Spleen (tissue), 11 donors: ENCODE measurements around the gene SMIM21. TPM values are rescaled to one million over a fixed set of nuclear protein-coding genes. Genes with fewer than 3 reads are reported as not detected.

Experiments
- DNase-seq: peaks from one replicate; pipeline ENCODE4 v3.0.0-alpha.2; 2020
- H3K27ac ChIP-seq, 8 donors: fragments of 200-600 bp; sonication (generic) in 7 of 8; 1 replicate in 4 of 8; 2 replicates in 4 of 8; pipeline versions ENCODE4 v1.5.0 to v1.8.0; 2016 to 2021; ENCODE audit warnings: inconsistent platforms in 4 of 8, mild to moderate bottlenecking in 4 of 8, moderate library complexity in 1 of 8
- H3K27me3 ChIP-seq, 7 donors: fragments of 200-600 bp; sonication (generic) in 6 of 7; replicated peaks in 1 of 7; 1 replicate in 4 of 7; 2 replicates in 3 of 7; pipeline versions ENCODE4 v1.5.0 to v1.8.0; 2016 to 2021; ENCODE audit warnings: inconsistent platforms in 3 of 7, mild to moderate bottlenecking in 1 of 7
- H3K36me3 ChIP-seq, 6 donors: fragments of 200-600 bp; sonication (generic) in 5 of 6; 1 replicate in 4 of 6; 2 replicates in 2 of 6; pipeline versions ENCODE4 v1.5.0 to v1.8.0; 2016 to 2021; ENCODE audit warnings: inconsistent platforms in 2 of 6
- H3K4me1 ChIP-seq, 6 donors: fragments of 200-600 bp; sonication (generic) in 5 of 6; 1 replicate in 3 of 6; 2 replicates in 3 of 6; pipeline versions ENCODE4 v1.5.0 to v1.8.0; 2016 to 2021; ENCODE audit warnings: inconsistent platforms in 3 of 6
- H3K4me3 ChIP-seq, 8 donors: fragments of 200-600 bp; sonication (generic) in 7 of 8; 1 replicate in 4 of 8; 2 replicates in 4 of 8; pipeline versions ENCODE4 v1.5.0 to v1.8.0; 2016 to 2021; ENCODE audit warnings: inconsistent platforms in 4 of 8, mild to moderate bottlenecking in 4 of 8, moderate library complexity in 2 of 8
- H3K9me3 ChIP-seq, 8 donors: fragments of 200-600 bp; sonication (generic) in 7 of 8; 1 replicate in 4 of 8; 2 replicates in 4 of 8; pipeline versions ENCODE4 v1.5.0 to v1.8.0; 2016 to 2021; ENCODE audit warnings: inconsistent platforms in 4 of 8
- POLR2A ChIP-seq, 3 donors: fragments of 450-650 bp; IDR thresholded peaks; one replicate each; pipeline ENCODE4 v1.5.1; 2017; ENCODE audit warnings: antibody characterized with exemption in 3 of 3, mild to moderate bottlenecking in 1 of 3
- POLR2AphosphoS5 ChIP-seq, 3 donors: sonication (generic); formaldehyde crosslinking; IDR thresholded peaks; one replicate each; pipeline ENCODE4 v1.5.1; 2017; ENCODE audit warnings: antibody characterized with exemption in 3 of 3
- WGBS, 5 donors: extraction: QIAGEN DNeasy Blood & Tissue Kit in 3 of 5; methylation state at CpG; one replicate each; pipeline versions ENCODE4 v1.1.5 to v1.1.7; 2013 to 2018; 5-methylcytosine and 5-hydroxymethylcytosine counted together
- intact Hi-C: fragments of 100-400 bp; cut with DNase I; formaldehyde crosslinking; loops from one replicate; pipeline ENCODE4 v1.15.0; 2023; ENCODE audit warnings: low total_unique reads
- polyA plus RNA-seq, 3 donors: library from polyadenylated mRNA; stranded (reverse); fragments of 200-250 nt; gene quantifications; one replicate each; pipeline ENCODE4 v1.2.1, GENCODE V29; 2013
- total RNA-seq, 7 donors: library from RNA; depleted of rRNA in 3 of 7; stranded (reverse); fragments of >200 nt in 3 of 7; fragmentation: NEBNext Ultra II Directional in 4 of 7; extraction: Animal tissue kit (Norgen Biotek cat#: 25700) in 4 of 7; gene quantifications; one replicate each; pipeline versions ENCODE4 v1.1.0 to v1.2.1, GENCODE V29; 2016 to 2021
- TF ChIP-seq, protein P1 (sequence below), 11 experiments: fragments of 200-600 bp in 7 of 11; fragments of 450-650 bp in 4 of 11; sonication (generic) in 4 of 11; IDR thresholded peaks in 8 of 11; conservative IDR thresholded peaks in 3 of 11; 1 replicate in 7 of 11; 2 replicates in 4 of 11; pipeline versions ENCODE4 v1.4.0 to v1.8.0; 2016 to 2021; ENCODE audit warnings: antibody characterized with exemption in 11 of 11, inconsistent platforms in 4 of 11, mild to moderate bottlenecking in 1 of 11
- donor health status: healthy with polysubstance abuse.
- donor health status: DM: no; HTN: no; CAD: no; lungs with moderate emphysema.
- donor health status: DM: no; HTN: no; CAD: no.
- donor health status: Bipolar disorder and iron deficiency.
- donor health status: healthy.
- donor health status: DM: no; HTN: no; CAD: no.
- donor health status: DM: yes; HTN: yes; CAD: no.

SMIM21 gene
- total and polyA plus RNA-seq, 10 donors: not detected

DNA sequence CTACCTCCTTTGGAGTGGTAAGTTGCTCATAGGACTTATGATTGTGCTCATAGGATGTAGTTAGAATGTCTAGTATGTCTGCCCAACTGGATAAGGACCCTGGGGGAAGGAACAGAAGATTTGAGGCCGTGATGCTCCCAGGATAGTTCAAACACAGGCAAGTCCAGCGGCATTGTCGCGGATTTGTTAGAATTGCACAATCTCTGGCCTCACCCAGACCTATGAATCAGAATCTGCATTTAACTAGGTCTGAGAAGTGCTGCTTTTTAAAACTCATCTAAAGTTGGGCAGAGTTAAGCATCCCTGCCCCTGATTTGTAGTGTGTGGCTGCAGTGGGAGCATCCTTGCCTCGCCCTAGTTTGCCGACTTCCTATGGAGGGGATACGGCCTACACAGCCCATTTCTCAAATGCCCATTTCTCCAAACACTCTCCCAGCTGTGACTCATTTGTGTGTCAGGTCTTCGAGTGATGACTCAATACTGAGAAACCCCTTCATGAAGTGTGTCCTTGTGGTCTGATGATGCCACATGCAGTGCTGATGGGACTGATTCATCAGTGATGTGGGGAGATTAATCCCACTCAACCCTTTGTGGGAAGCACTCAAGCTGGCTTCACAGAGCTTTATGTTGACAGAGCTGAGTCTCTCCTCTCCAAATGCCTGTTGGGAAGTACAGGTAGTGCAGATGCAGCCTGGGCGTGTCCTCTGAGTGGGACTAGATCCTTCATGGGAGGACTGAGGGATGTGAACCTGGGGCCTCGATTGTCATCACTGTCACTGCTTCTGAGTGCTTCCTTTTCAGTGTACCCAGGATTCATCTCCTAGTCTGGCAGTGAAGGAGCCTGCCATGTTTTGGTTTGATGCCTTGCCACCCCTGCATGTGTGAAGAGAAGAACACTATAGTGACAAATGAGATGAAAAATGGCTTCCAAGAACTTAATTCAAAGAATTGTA is 18.7 kb downstream of the SMIM21 start:
- no peaks in the 10 kb centered on the region for H3K27me3 ChIP-seq
- H3K4me1 ChIP-seq: no peaks in the 10 kb centered on the region
- no peak for TF ChIP-seq POLR2A (IDR thresholded peaks at IDR 0.05)
- no peak for DNase-seq
- intact Hi-C loops: no loop called here
- H3K36me3 ChIP-seq: no peaks in the 10 kb centered on the region
- H3K27ac ChIP-seq: no peak overlapping the region
- no peaks in the 10 kb centered on the region for H3K9me3 ChIP-seq
- no peak overlapping the region for H3K4me3 ChIP-seq
- 83 to 92% (median 90%) methylated on average over 10 of the region's 10 CpGs for WGBS, 5 donors

DNA sequence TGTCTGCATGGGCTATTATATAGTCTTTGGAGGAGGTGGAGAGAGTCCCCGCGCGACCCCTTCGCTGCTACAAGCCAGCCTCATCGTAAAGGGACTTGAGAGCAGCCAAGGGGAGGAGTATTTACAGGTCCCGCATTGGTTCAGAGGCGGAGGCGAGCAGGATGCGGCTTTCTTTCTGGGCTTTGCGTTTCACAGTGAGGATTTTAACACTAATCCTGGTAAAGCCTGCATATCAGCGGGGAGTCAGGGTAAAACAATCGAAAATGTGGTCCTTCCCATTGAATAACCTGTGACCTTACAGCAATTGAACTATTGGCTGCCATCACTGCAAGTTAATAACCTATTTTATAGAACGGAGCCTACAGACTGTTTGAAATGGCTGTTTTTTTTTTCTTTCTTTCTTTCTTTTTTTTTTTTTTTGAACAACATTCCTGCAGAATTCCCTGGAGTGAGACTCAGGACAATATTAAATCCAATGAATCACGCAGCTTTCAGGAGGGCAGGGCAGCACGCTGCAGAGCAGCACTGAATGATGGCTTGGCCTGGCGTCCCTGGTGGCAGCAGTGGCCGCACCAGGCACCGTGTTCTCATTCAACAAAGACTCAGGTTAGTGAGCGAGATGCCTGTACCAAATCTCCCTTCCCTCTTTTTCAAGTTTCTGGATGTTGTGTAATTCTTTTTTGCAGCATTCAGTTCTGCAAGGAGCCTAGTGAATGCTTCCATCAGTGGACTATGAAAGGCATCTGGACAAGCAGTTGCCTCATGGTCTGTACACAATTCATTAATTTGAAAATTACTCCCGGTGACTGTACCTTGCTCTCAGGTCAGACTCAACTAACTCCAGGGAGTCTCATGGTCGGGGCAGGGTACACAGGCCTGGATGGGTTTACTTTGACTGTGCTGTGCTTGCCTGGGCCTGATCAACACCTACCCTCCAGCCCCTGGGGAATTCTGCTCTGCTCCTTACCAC is 19.8 kb downstream of the SMIM21 start:
- no peak for DNase-seq
- intact Hi-C loops: no loop called here
- H3K27ac ChIP-seq: no peak overlapping the region
- no peak overlapping the region for H3K4me3 ChIP-seq
- TF ChIP-seq, protein P1, sequence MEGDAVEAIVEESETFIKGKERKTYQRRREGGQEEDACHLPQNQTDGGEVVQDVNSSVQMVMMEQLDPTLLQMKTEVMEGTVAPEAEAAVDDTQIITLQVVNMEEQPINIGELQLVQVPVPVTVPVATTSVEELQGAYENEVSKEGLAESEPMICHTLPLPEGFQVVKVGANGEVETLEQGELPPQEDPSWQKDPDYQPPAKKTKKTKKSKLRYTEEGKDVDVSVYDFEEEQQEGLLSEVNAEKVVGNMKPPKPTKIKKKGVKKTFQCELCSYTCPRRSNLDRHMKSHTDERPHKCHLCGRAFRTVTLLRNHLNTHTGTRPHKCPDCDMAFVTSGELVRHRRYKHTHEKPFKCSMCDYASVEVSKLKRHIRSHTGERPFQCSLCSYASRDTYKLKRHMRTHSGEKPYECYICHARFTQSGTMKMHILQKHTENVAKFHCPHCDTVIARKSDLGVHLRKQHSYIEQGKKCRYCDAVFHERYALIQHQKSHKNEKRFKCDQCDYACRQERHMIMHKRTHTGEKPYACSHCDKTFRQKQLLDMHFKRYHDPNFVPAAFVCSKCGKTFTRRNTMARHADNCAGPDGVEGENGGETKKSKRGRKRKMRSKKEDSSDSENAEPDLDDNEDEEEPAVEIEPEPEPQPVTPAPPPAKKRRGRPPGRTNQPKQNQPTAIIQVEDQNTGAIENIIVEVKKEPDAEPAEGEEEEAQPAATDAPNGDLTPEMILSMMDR (IDR thresholded peaks at IDR 0.05 in 8 of 11, conservative IDR thresholded peaks at IDR 0.05 in 3 of 11): no peak
- TF ChIP-seq POLR2A (IDR thresholded peaks at IDR 0.05): no peak
- TF ChIP-seq POLR2AphosphoS5 (IDR thresholded peaks at IDR 0.05): no peak
- H3K9me3 ChIP-seq: no peaks in the 10 kb centered on the region
- H3K4me1 ChIP-seq: no peaks in the 10 kb centered on the region
- H3K27me3 ChIP-seq: no peaks in the 10 kb centered on the region
- no peaks in the 10 kb centered on the region for H3K36me3 ChIP-seq
- WGBS, 5 donors: 82 to 89% (median 83%) methylated on average over 21 of the region's 21 CpGs

DNA sequence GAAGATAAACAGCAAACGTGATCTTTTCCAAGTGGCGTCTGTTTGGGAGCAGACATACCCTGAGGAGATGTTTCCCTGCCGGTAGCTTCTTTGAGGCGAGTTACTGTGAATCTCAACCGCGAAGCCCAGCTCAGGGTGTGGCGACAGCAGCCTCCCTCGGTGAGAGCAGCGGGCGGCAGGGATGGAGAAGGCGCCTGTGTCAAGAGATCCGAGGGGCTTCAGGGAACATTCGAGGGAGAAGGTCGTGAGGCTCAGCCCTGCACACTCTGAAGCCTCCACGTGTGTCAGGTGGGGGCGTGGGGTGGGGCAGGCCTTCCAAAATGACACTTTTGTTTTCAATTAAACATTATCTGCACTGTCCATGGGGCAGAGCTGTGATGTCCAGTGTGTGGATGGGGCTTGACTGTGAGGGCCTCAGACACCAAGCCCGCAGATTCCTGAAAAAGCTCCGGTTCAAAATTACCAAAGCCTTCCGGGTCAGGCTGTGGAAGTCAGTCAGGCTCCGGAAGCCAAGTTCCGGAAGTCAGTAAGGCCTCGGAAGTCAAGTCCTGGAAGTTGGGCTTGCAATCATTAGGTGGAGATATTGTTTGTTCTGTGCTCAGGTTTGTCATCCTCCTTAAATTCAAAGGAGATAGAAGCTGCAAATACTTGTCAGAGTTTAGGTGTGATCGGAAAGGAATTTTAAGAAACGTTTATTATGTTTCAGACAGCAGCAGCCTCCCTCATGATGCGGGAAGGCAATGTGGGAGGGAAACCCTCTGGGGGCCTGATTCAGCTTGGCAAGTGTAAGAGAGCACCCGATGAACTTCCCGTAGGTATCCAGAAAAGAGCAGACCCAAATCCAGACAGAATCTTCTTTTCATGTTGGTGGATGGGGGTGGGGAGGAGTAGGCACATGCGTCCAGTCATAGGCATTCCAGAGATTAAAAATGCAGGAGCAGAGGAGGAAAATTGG is 20.7 kb downstream of the SMIM21 start:
- no peak overlapping the region for H3K27ac ChIP-seq
- no peaks in the 10 kb centered on the region for H3K36me3 ChIP-seq
- intact Hi-C loops: no loop called here
- TF ChIP-seq, protein P1 (IDR thresholded peaks at IDR 0.05 in 8 of 11, conservative IDR thresholded peaks at IDR 0.05 in 3 of 11): no peak
- TF ChIP-seq POLR2AphosphoS5 (IDR thresholded peaks at IDR 0.05): no peak
- TF ChIP-seq POLR2A (IDR thresholded peaks at IDR 0.05): no peak
- H3K27me3 ChIP-seq: no peaks in the 10 kb centered on the region
- H3K9me3 ChIP-seq: no peaks in the 10 kb centered on the region
- 85 to 93% (median 88%) methylated on average over 28 of the region's 28 CpGs for WGBS, 5 donors
- DNase-seq: no peak
- H3K4me1 ChIP-seq: no peaks in the 10 kb centered on the region
- no peak overlapping the region for H3K4me3 ChIP-seq

DNA sequence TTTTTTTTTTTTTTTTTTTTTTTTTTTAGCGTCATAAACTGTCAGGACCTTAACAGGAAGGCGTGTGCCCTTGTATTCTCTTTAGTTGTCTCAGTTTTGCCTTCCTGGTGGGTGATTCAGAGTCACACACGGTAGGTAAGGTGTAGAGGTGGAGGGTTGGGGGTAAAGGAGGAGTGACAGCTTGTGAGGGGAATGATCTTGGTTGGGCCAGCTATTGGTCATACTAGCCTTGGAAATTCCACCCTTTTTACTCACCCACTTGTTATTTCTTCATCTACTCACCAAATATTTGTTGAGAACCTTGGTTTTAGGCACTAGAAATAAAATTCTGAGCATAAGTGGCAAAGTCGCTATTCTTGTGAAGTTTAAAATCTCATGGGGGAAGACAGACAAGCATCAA is 22.2 kb downstream of the SMIM21 start:
- Histone ChIP-seq H3K4me1 (no peaks in the 10 kb centered on the region), H3K36me3 (no peaks in the 10 kb centered on the region), H3K9me3 (no peaks in the 10 kb centered on the region), H3K27me3 (peaks cover 0 to under 1% (median 0%) of the 10 kb centered on the region in 7 donors), H3K4me3 (no peak overlapping the region), H3K27ac (no peak overlapping the region)
- intact Hi-C loops: no loop called here
- no peak for DNase-seq
- TF ChIP-seq POLR2A (IDR thresholded peaks at IDR 0.05) (no peak), POLR2AphosphoS5 (IDR thresholded peaks at IDR 0.05) (no peak)
- TF ChIP-seq, protein P1 (IDR thresholded peaks at IDR 0.05 in 8 of 11, conservative IDR thresholded peaks at IDR 0.05 in 3 of 11): no peak
- 79 to 92% (median 89%) methylated on average over 4 of the region's 4 CpGs for WGBS, 5 donors
